NCI-H1105 (cell line): ENCODE results near the gene LCMT2.

Source experiments
- DNase-seq: peaks from one replicate; lab custom pipeline; 2025; lab: John Stamatoyannopoulos, UW

The LCMT2 gene

DNA sequence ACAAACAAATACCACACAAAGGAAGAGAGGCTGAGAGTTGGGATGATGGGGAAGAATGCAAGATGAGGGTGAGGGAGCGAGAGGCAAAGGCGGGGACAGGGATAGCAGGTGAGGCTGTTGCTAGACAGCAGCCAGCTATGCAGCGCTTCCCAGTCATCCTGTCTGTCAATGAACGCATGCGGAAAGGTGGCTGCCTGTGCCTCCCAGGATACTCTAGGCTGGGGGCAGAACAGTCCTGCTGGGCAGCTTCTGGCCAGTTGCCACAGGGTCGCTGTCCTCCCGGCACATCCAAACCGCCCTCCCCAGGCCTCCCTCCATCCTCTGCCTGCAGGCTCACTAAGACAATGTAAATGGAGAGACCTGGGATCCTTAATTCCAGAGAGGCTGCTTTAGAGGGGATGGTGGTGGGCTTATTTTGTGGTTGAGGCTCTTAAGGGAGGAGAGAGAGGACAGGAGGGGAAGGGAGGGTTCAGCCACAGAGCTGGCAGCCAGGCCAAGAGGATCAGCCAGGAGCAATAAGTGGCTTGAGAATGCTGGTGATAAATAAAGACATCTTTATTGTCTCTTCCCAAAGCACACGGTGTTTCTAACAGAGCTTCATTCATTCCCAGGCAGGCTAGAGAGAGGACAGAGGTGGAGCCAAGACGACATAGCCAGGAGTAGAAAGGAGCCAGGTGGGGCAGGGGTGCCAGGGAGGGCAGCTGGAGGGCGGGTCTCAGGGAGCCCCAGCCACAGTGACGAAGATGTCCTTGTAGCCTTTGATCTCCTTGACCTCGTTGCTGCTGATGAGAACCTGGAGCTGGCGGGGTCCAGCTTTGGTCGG lies 54.4 kb downstream of the LCMT2 start:
- DNase-seq = no peak

DNA sequence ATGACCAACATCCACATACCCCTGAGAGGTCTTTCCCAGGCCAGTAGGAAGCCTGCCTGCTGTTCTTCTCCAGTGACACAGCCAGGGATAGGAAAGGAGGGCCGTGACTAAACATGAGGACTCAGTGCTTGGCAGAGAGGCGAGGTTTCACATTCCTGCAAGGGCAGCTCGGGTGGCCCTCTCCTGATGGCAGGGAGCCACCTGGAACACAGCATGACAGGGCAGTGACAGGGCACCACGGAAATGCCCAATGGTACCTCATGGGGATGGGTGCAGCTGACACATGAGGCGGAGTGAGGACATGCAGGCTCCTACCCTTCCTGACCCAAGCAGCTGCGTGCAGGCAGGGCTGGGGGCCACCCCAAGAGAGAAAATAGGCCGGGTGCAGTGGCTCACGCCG lies 56.2 kb downstream of the LCMT2 start:
- no peak for DNase-seq
